Lower lobe of right lung (tissue), 2 donors: Measurements from ENCODE around the gene GRID1. TPM values are rescaled to one million over a fixed set of nuclear protein-coding genes. Genes with fewer than 3 reads are reported as not detected.

Source experiments
- ATAC-seq, 2 donors: fragments of 200-7000 bp; cut with Tn5 transposase; one replicate each; pipeline ENCODE4 v1.9.1; 2020 to 2022; ENCODE audit warnings: mild to moderate bottlenecking in 2 of 2, moderate library complexity in 2 of 2
- DNase-seq: peaks from one replicate; pipeline ENCODE4 v3.0.0-alpha.2; 2020
- H3K27ac ChIP-seq: fragments of 200-600 bp; one replicate; pipeline ENCODE4 v1.8.0; 2022
- H3K27me3 ChIP-seq: fragments of 200-600 bp; one replicate; pipeline ENCODE4 v1.8.0; 2022; ENCODE audit warnings: low read depth
- H3K36me3 ChIP-seq: fragments of 200-600 bp; one replicate; pipeline ENCODE4 v1.8.0; 2022; ENCODE audit warnings: mild to moderate bottlenecking
- H3K4me1 ChIP-seq: fragments of 200-600 bp; one replicate; pipeline ENCODE4 v1.8.0; 2022
- H3K4me3 ChIP-seq: fragments of 200-600 bp; one replicate; pipeline ENCODE4 v1.8.0; 2022; ENCODE audit warnings: mild to moderate bottlenecking
- H3K9me3 ChIP-seq: fragments of 200-600 bp; one replicate; pipeline ENCODE4 v1.8.0; 2022
- CTCF ChIP-seq: fragments of 200-600 bp; IDR thresholded peaks from one replicate; pipeline ENCODE4 v1.8.0; 2022; ENCODE audit warnings: antibody characterized with exemption, mild to moderate bottlenecking
- intact Hi-C: fragments of 100-400 bp; cut with DNase I; formaldehyde crosslinking; loops from one replicate; pipeline ENCODE4 v1.11.0; 2022
- total RNA-seq: library from RNA; stranded (reverse); fragmentation: NEBNext Ultra II Directional; extraction: Animal tissue kit (Norgen Biotek cat#: 25700); gene quantifications from one replicate; pipeline ENCODE4 v1.2.1, GENCODE V29; 2021
- donor health status: DM: no; HTN: yes; CAD: no; lungs with severe emphysema.

Gene GRID1
- total RNA-seq, 1 donor from 2014 or later, result 2.5 TPM

GRCh38 chr10:86203162-86203905 lies 163.3 kb downstream of the GRID1 start:
- no peak for TF ChIP-seq CTCF
- DNase-seq (no peak), ATAC-seq (no peak)
- intact Hi-C loops, result no loop called here
- H3K27me3 ChIP-seq, result no peaks in the 10 kb centered on the region
- H3K36me3 ChIP-seq, result no peaks in the 10 kb centered on the region
- no peaks in the 10 kb centered on the region for H3K4me1 ChIP-seq
- no peaks in the 10 kb centered on the region for H3K9me3 ChIP-seq
- H3K4me3 ChIP-seq, result no peak overlapping the region
- H3K27ac ChIP-seq, result no peak overlapping the region

GRCh38 chr10:86202226-86202735 lies 164.3 kb downstream of the GRID1 start:
- TF ChIP-seq CTCF, result no peak
- Histone ChIP-seq H3K27me3 (no peaks in the 10 kb centered on the region), H3K4me3 (no peak overlapping the region), H3K9me3 (no peaks in the 10 kb centered on the region), H3K27ac (no peak overlapping the region), H3K4me1 (no peaks in the 10 kb centered on the region), H3K36me3 (no peaks in the 10 kb centered on the region)
- intact Hi-C loops, result no loop called here
- ATAC-seq, result no peak
- no peak for DNase-seq

- no peak for TF ChIP-seq CTCF
- no peak overlapping the region for H3K27ac ChIP-seq
- H3K27me3 ChIP-seq, result no peaks in the 10 kb centered on the region
- ATAC-seq (no peak), DNase-seq (no peak)
- no peaks in the 10 kb centered on the region for H3K4me1 ChIP-seq
- H3K4me3 ChIP-seq, result no peak overlapping the region
- H3K36me3 ChIP-seq, result no peaks in the 10 kb centered on the region
- H3K9me3 ChIP-seq, result no peaks in the 10 kb centered on the region
- intact Hi-C loops, result no loop called here
These were observed 165.7 kb downstream of the GRID1 start for GRCh38 chr10:86200867-86201266.

GRCh38 chr10:86200269-86200668 lies 166.3 kb downstream of the GRID1 start:
- no peak for DNase-seq
- H3K4me3 ChIP-seq, result no peak overlapping the region
- no peak for TF ChIP-seq CTCF
- no peaks in the 10 kb centered on the region for H3K27me3 ChIP-seq
- no peaks in the 10 kb centered on the region for H3K36me3 ChIP-seq
- no peaks in the 10 kb centered on the region for H3K4me1 ChIP-seq
- no peaks in the 10 kb centered on the region for H3K9me3 ChIP-seq
- ATAC-seq, result no peak
- no peak overlapping the region for H3K27ac ChIP-seq
- intact Hi-C loops, result no loop called here

- no peak for ATAC-seq
- Histone ChIP-seq H3K27me3 (no peaks in the 10 kb centered on the region), H3K4me3 (no peak overlapping the region), H3K9me3 (no peaks in the 10 kb centered on the region), H3K27ac (no peak overlapping the region), H3K4me1 (no peaks in the 10 kb centered on the region), H3K36me3 (no peaks in the 10 kb centered on the region)
- intact Hi-C loops, result no loop called here
- TF ChIP-seq CTCF, result no peak
- no peak for DNase-seq
These were observed 167.6 kb downstream of the GRID1 start for GRCh38 chr10:86199041-86199440.
